Trophoblast cell (in vitro differentiated cells and primary cell): ENCODE measurements around the gene IGFBP6.

Experiments used
- DNase-seq, 2 donors: peaks; one replicate each; pipeline ENCODE4 v3.0.0-alpha.2; 2016
- H2AFZ ChIP-seq: 2 replicates; pipeline ENCODE4 v1.6.1; 2013; ENCODE audit warnings: low read length, moderate library complexity, mild to moderate bottlenecking; ENCODE audit not compliant: insufficient read depth, poor library complexity
- H2AK5ac ChIP-seq: 2 replicates; pipeline ENCODE4 v1.6.1; 2013; ENCODE audit warnings: mild to moderate bottlenecking, low read length
- H2BK120ac ChIP-seq: 2 replicates; pipeline ENCODE4 v1.6.1; 2013; ENCODE audit warnings: low read length, mild to moderate bottlenecking, moderate library complexity; ENCODE audit not compliant: insufficient read depth, poor library complexity
- H2BK12ac ChIP-seq: 2 replicates; pipeline ENCODE4 v1.6.1; 2013; ENCODE audit warnings: mild to moderate bottlenecking, low read length, moderate library complexity
- H2BK5ac ChIP-seq: 2 replicates; pipeline ENCODE4 v1.6.1; 2013; ENCODE audit warnings: low read length, low read depth, moderate library complexity, mild to moderate bottlenecking; ENCODE audit not compliant: poor library complexity
- H3K14ac ChIP-seq: 2 replicates; pipeline ENCODE4 v1.6.1; 2013; ENCODE audit warnings: mild to moderate bottlenecking, low read length
- H3K18ac ChIP-seq: 2 replicates; pipeline ENCODE4 v1.6.1; 2013; ENCODE audit warnings: mild to moderate bottlenecking, low read length
- H3K23ac ChIP-seq: 2 replicates; pipeline ENCODE4 v1.6.1; 2013; ENCODE audit warnings: low read length
- H3K27ac ChIP-seq: 2 replicates; pipeline ENCODE4 v1.5.1; 2013; ENCODE audit warnings: low read depth, mild to moderate bottlenecking, inconsistent platforms, low read length, moderate library complexity
- H3K27me3 ChIP-seq: 2 replicates; pipeline ENCODE4 v1.6.1; 2013; ENCODE audit warnings: inconsistent platforms, mild to moderate bottlenecking, low read length, moderate library complexity; ENCODE audit not compliant: insufficient read depth
- H3K36me3 ChIP-seq, 2 experiments: 1 replicate in 1 of 2; 2 replicates in 1 of 2; pipeline ENCODE4 v1.6.1; 2013; ENCODE audit warnings: low read length in 2 of 2, mild to moderate bottlenecking in 2 of 2, moderate library complexity in 1 of 2; ENCODE audit not compliant: insufficient read depth in 2 of 2, control insufficient read depth in 1 of 2
- H3K4ac ChIP-seq: 2 replicates; pipeline ENCODE4 v1.6.1; 2013; ENCODE audit warnings: low read depth, mild to moderate bottlenecking, low read length, moderate library complexity
- H3K4me1 ChIP-seq, 2 experiments: 1 replicate in 1 of 2; 2 replicates in 1 of 2; pipeline ENCODE4 v1.6.1; 2013; ENCODE audit warnings: low read length in 2 of 2, mild to moderate bottlenecking in 2 of 2, moderate library complexity in 1 of 2; ENCODE audit not compliant: insufficient read depth in 2 of 2, control insufficient read depth in 1 of 2
- H3K4me2 ChIP-seq: 2 replicates; pipeline ENCODE4 v1.6.1; 2013; ENCODE audit warnings: inconsistent platforms, mild to moderate bottlenecking, low read length, moderate library complexity
- H3K4me3 ChIP-seq: 2 replicates; pipeline ENCODE4 v1.5.1; 2013; ENCODE audit warnings: mild to moderate bottlenecking, low read depth, low read length, inconsistent platforms
- H3K79me1 ChIP-seq: one replicate; pipeline ENCODE4 v1.6.1; 2013; ENCODE audit warnings: low read length
- H3K79me2 ChIP-seq: 2 replicates; pipeline ENCODE4 v1.6.1; 2013; ENCODE audit warnings: low read length, mild to moderate bottlenecking; ENCODE audit not compliant: control insufficient read depth, insufficient read depth, poor library complexity
- H3K9ac ChIP-seq: 2 replicates; pipeline ENCODE4 v1.6.1; 2013; ENCODE audit warnings: mild to moderate bottlenecking, low read length
- H3K9me3 ChIP-seq: 2 replicates; pipeline ENCODE4 v1.6.1; 2013; ENCODE audit warnings: low read depth, mild to moderate bottlenecking, control low read depth, inconsistent platforms, low read length; ENCODE audit not compliant: insufficient read depth
- H4K12ac ChIP-seq: 2 replicates; pipeline ENCODE4 v1.6.1; 2013; ENCODE audit warnings: low read depth, mild to moderate bottlenecking, low read length, moderate library complexity
- H4K8ac ChIP-seq: 2 replicates; pipeline ENCODE4 v1.6.1; 2013; ENCODE audit warnings: low read depth, mild to moderate bottlenecking, low read length, moderate library complexity
- H4K91ac ChIP-seq: one replicate; pipeline ENCODE4 v1.6.1; 2013; ENCODE audit warnings: low read depth, mild to moderate bottlenecking, low read length, moderate library complexity
- WGBS: extraction: QIAGEN DNeasy Blood & Tissue Kit; methylation state at CpG from one replicate; pipeline ENCODE4 v1.1.7; 2013; ENCODE audit warnings: missing lambda C conversion rate; ENCODE audit not compliant: insufficient read length, insufficient coverage; ENCODE audit errors: extremely low coverage; 5-methylcytosine and 5-hydroxymethylcytosine counted together

The IGFBP6 gene

GRCh38 chr12:53055471-53056266 lies 41.8 kb upstream of the IGFBP6 start:
- no peak overlapping the region for H4K8ac ChIP-seq
- H3K79me2 ChIP-seq, result no peaks in the 10 kb centered on the region
- no peak overlapping the region for H2AFZ ChIP-seq
- no peak overlapping the region for H3K23ac ChIP-seq
- H3K36me3 ChIP-seq, result no peaks in the 10 kb centered on the region
- H2BK120ac ChIP-seq, result no peak overlapping the region
- no peak overlapping the region for H3K9ac ChIP-seq
- no peak overlapping the region for H2AK5ac ChIP-seq
- WGBS, result no CpG with 5 or more reads among the region's 15 CpGs
- no peak overlapping the region for H3K27ac ChIP-seq
- H2BK12ac ChIP-seq, result no peak overlapping the region
- peaks cover 18 to 23% of the 10 kb centered on the region in 2 experiments for H3K4me1 ChIP-seq
- H4K12ac ChIP-seq, result no peak overlapping the region
- no peak for DNase-seq
- no peak overlapping the region for H4K91ac ChIP-seq
- no peak overlapping the region for H3K4ac ChIP-seq
- no peaks in the 10 kb centered on the region for H3K9me3 ChIP-seq
- H3K4me2 ChIP-seq, result no peak overlapping the region
- no peak overlapping the region for H2BK5ac ChIP-seq
- peaks cover 3% of the 10 kb centered on the region for H3K79me1 ChIP-seq
- no peak overlapping the region for H3K4me3 ChIP-seq
- no peak overlapping the region for H3K14ac ChIP-seq
- H3K27me3 ChIP-seq, result no peaks in the 10 kb centered on the region
- H3K18ac ChIP-seq, result no peak overlapping the region

- no peak overlapping the region for H3K23ac ChIP-seq
- no peak overlapping the region for H3K4me3 ChIP-seq
- H4K91ac ChIP-seq, result no peak overlapping the region
- peaks cover 3% of the 10 kb centered on the region for H3K79me1 ChIP-seq
- no peaks in the 10 kb centered on the region for H3K9me3 ChIP-seq
- no peak overlapping the region for H3K4me2 ChIP-seq
- H2BK5ac ChIP-seq, result no peak overlapping the region
- DNase-seq, result no peak
- H3K27me3 ChIP-seq, result no peaks in the 10 kb centered on the region
- no peak overlapping the region for H3K18ac ChIP-seq
- H2BK12ac ChIP-seq, result no peak overlapping the region
- H4K12ac ChIP-seq, result no peak overlapping the region
- H3K79me2 ChIP-seq, result no peaks in the 10 kb centered on the region
- no peak overlapping the region for H3K27ac ChIP-seq
- no peak overlapping the region for H2AFZ ChIP-seq
- no peak overlapping the region for H3K4ac ChIP-seq
- peaks cover 11 to 17% of the 10 kb centered on the region in 2 experiments for H3K4me1 ChIP-seq
- H2BK120ac ChIP-seq, result no peak overlapping the region
- no peak overlapping the region for H2AK5ac ChIP-seq
- WGBS, result no CpG with 5 or more reads among the region's 5 CpGs
- H3K9ac ChIP-seq, result no peak overlapping the region
- no peak overlapping the region for H3K14ac ChIP-seq
- no peaks in the 10 kb centered on the region for H3K36me3 ChIP-seq
- no peak overlapping the region for H4K8ac ChIP-seq
Measured at GRCh38 chr12:53056296-53056695, 41.2 kb upstream of the IGFBP6 start.

GRCh38 chr12:53056901-53057300 lies 40.6 kb upstream of the IGFBP6 start:
- H2AK5ac ChIP-seq, result no peak overlapping the region
- no peak for DNase-seq
- no peak overlapping the region for H3K4me2 ChIP-seq
- no peak overlapping the region for H3K9ac ChIP-seq
- H3K14ac ChIP-seq, result no peak overlapping the region
- H4K8ac ChIP-seq, result no peak overlapping the region
- H2BK5ac ChIP-seq, result no peak overlapping the region
- H3K79me2 ChIP-seq, result no peaks in the 10 kb centered on the region
- H2BK12ac ChIP-seq, result no peak overlapping the region
- H3K79me1 ChIP-seq, result peaks cover 2% of the 10 kb centered on the region
- no CpG with 5 or more reads among the region's 7 CpGs for WGBS
- H2BK120ac ChIP-seq, result no peak overlapping the region
- H3K23ac ChIP-seq, result no peak overlapping the region
- H3K27me3 ChIP-seq, result no peaks in the 10 kb centered on the region
- H3K36me3 ChIP-seq, result no peaks in the 10 kb centered on the region
- no peak overlapping the region for H4K12ac ChIP-seq
- H3K4me1 ChIP-seq, result peaks cover 6 to 11% of the 10 kb centered on the region in 2 experiments
- H3K9me3 ChIP-seq, result no peaks in the 10 kb centered on the region
- no peak overlapping the region for H3K18ac ChIP-seq
- H3K27ac ChIP-seq, result no peak overlapping the region
- H4K91ac ChIP-seq, result no peak overlapping the region
- H3K4ac ChIP-seq, result no peak overlapping the region
- no peak overlapping the region for H2AFZ ChIP-seq
- no peak overlapping the region for H3K4me3 ChIP-seq

GRCh38 chr12:53057816-53058500 lies 39.5 kb upstream of the IGFBP6 start:
- Histone ChIP-seq H2BK120ac (no peak overlapping the region), H3K9me3 (no peaks in the 10 kb centered on the region), H4K8ac (no peak overlapping the region), H3K4me1 (peaks cover 6% of the 10 kb centered on the region in 2 experiments), H3K27ac (no peak overlapping the region), H3K9ac (no peak overlapping the region), H3K27me3 (no peaks in the 10 kb centered on the region), H3K79me1 (peaks cover 2% of the 10 kb centered on the region), H2BK5ac (no peak overlapping the region), H3K14ac (no peak overlapping the region), H3K23ac (no peak overlapping the region), H4K12ac (no peak overlapping the region), H3K4me3 (no peak overlapping the region), H2BK12ac (no peak overlapping the region), H3K4ac (no peak overlapping the region), H3K79me2 (no peaks in the 10 kb centered on the region), H2AK5ac (no peak overlapping the region), H2AFZ (no peak overlapping the region), H3K18ac (no peak overlapping the region), H3K4me2 (no peak overlapping the region), H4K91ac (no peak overlapping the region), H3K36me3 (no peaks in the 10 kb centered on the region)
- DNase-seq, result no peak
- WGBS, result no CpG with 5 or more reads among the region's 13 CpGs
